ENCODE measurements around the gene OR6A2.

OR6A2 gene

GRCh38 chr11:6755303-6755952, 44.1 kb downstream of the OR6A2 start:
- peak; percentile 5 for DNase-seq

DNA sequence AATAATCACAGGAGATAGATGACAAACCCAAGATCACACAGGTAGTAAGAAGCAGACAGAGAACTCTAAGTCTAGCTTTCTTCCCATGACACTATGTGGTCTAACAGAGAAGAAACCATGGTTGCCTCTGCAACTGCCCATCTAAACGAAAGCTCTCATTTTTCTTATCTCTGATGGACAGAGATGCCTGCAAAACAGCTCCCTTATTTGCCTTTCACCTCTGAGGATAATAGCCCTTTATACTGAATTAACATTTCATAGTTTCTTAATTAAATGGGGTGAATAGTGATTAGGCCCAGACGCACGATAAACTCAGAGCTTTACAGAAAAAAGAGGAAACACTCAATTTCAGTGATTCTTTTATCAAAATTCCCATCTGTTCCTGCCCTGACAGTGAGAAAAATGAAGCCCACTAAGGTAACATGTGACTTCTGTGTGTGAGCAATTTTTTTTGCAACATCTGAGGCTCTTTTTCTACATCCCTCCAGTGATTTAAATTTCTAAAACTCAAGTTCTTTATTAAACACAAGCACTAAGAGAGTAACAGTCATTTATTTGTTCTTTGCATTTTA, 52.3 kb downstream of the OR6A2 start:
- no peak for DNase-seq

DNA sequence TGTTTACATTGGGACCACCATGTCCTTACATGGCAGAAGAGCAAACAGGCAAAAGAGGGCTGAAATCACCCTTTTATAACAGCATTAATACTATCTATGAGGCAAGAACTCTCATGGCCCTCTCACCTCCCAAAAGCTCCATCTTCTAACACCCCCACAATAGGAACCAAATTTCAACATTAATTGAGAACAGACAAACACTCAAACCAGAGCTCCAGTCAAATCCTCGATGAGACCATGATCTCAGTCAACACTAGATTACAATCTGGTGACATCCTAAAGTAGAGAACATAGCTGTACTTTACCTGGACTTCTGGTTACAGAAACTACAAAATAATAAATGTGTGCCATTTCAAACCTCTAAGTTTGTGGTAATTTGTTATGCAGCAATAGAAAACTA, 52.9 kb downstream of the OR6A2 start:
- DNase-seq, result no peak

GRCh38 chr11:6746086-6746618, 53.3 kb downstream of the OR6A2 start:
- no peak for DNase-seq

GRCh38 chr11:6745465-6746015, 53.9 kb downstream of the OR6A2 start:
- DNase-seq, result no peak

DNA sequence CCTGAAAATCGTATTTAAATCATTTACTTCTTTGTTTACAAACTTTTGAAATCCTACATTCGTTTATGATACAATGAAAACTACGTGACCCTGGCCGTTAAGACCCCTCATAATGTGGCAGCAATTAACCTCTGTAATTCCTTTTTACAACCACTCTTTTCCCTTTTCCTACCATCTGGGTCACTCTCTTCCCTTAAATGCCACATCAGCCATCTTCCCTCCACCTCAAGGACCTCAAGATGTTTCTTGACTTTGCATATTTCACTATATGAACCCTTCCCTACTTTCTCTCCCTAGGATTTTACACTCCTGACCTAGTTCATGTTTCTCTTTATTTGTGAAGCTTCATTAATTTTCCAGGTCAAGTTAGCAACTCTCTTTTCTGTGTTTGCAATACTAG, 54.5 kb downstream of the OR6A2 start:
- DNase-seq, result no peak

DNA sequence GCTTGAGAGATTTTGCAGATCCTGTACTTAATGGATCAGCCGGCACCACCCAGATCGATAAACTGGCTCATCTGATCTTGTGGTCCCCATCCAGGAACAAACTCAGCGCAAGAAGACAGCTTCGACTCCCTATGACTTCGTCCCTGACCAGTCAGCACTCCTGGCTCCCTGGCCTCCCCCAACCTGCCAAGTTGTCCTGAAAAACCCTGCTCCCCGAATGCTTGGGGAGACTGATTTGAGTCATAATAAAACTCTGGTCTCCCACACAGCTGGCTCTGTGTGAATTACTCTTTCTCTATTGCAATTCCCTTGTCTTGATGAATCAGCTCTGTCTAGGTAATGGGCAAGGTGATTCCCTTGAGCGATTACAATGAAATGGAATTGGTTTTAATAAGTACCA, 57.2 kb downstream of the OR6A2 start:
- DNase-seq, result no peak

All from NCI-H2227 treated with DMSO at 0.1 percent for 48 hours (cell line).